D721Med (cell line): Measurements from ENCODE around the gene KPRP.

Experiments used
- DNase-seq: peaks from one replicate; pipeline ENCODE4 v3.0.0; 2011; ENCODE audit warnings: low spot score; ENCODE audit not compliant: insufficient read length
- FAIRE-seq: peaks from 2 replicates; lab custom pipeline; 2011; peaks lifted over from hg19 to GRCh38; lab: Jason Lieb, UNC
- TF ChIP-seq, protein P1 (sequence below): IDR thresholded peaks from 2 replicates; pipeline ENCODE4 v1.5.1; 2012; ENCODE audit warnings: mild to moderate bottlenecking, control low read depth; ENCODE audit not compliant: insufficient read depth; ENCODE audit errors: missing control alignments

Gene KPRP

DNA sequence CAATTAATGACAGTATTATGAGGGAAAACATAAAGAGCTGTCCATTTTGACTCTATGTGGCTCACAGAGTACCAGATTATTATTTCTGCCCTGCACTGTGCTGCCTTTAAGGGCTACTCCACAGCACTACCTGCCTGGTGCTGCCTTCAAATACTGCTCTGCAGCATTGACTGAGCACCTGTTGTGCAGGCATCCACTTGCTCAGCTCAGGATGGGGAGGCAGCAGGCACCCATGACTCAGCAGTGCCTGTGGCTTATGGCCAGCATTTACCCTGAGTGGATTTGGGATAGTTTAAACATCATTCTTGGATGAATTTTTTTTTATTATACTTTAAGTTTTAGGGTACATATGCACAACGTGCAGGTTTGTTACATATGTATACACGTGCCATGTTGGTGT, 953 bp upstream of the KPRP start:
- FAIRE-seq (no peak), DNase-seq (no peak)
- TF ChIP-seq, protein P1, sequence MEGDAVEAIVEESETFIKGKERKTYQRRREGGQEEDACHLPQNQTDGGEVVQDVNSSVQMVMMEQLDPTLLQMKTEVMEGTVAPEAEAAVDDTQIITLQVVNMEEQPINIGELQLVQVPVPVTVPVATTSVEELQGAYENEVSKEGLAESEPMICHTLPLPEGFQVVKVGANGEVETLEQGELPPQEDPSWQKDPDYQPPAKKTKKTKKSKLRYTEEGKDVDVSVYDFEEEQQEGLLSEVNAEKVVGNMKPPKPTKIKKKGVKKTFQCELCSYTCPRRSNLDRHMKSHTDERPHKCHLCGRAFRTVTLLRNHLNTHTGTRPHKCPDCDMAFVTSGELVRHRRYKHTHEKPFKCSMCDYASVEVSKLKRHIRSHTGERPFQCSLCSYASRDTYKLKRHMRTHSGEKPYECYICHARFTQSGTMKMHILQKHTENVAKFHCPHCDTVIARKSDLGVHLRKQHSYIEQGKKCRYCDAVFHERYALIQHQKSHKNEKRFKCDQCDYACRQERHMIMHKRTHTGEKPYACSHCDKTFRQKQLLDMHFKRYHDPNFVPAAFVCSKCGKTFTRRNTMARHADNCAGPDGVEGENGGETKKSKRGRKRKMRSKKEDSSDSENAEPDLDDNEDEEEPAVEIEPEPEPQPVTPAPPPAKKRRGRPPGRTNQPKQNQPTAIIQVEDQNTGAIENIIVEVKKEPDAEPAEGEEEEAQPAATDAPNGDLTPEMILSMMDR, result no peak

DNA sequence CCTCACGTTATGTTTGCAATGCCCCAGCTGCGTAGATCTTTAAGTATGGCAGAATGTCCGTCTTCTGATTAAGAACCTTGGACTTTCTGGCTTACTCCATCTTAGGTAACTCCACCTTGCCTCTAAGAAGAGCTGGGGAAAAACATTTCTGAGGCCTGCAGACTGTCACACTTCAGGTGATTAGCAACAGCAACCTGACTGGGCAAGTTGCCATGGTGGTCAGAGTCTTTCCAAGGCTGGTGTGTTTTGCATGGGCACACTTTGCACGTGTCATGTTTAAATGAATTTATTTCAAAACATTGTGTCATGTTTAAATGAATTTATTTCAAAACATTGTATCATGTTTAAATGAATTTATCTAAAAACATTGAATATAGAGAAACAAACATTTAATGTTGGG, 811 bp downstream of the KPRP start:
- FAIRE-seq, result no peak
- no peak for DNase-seq
- TF ChIP-seq, protein P1, result no peak

DNA sequence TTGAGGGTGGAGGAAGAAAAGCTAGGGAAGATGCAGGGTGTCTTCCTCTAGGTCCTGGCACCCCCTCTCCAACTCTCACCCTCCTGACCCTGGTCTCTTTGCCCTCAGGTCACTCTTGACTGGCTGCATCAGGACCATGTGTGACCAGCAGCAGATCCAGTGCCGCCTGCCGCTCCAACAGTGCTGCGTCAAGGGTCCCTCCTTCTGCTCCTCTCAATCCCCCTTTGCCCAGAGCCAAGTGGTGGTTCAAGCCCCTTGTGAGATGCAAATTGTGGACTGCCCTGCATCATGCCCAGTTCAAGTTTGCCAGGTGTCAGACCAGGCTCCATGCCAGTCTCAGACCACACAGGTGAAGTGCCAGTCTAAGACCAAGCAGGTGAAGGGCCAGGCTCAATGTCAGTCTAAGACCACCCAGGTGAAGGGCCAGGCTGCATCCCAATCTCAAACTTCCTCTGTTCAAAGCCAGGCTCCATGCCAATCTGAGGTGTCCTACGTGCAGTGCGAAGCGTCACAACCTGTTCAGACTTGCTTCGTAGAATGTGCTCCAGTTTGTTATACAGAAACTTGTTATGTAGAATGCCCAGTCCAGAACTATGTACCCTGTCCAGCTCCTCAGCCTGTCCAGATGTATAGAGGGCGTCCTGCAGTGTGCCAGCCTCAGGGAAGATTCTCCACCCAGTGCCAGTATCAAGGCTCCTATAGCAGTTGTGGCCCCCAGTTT, 1.8 kb downstream of the KPRP start:
- TF ChIP-seq, protein P1, result no peak
- FAIRE-seq, result no peak
- DNase-seq, result no peak

DNA sequence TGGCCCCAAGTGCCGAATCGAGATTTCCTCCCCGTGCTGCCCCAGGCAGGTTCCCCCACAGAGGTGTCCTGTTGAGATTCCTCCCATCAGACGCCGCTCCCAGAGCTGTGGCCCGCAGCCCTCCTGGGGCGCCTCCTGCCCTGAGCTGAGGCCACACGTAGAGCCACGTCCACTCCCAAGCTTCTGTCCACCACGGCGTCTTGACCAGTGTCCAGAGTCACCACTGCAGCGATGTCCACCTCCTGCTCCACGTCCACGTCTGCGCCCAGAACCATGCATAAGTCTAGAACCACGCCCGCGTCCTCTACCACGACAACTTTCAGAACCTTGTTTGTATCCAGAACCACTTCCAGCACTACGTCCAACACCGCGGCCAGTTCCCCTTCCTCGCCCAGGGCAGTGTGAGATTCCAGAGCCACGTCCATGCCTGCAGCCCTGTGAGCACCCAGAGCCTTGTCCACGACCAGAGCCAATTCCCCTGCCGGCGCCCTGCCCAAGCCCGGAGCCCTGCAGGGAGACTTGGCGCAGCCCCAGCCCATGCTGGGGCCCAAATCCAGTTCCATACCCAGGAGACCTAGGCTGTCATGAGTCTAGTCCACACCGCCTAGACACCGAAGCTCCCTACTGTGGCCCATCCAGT, 2.8 kb downstream of the KPRP start:
- no peak for DNase-seq
- no peak for FAIRE-seq
- TF ChIP-seq, protein P1, result no peak

DNA sequence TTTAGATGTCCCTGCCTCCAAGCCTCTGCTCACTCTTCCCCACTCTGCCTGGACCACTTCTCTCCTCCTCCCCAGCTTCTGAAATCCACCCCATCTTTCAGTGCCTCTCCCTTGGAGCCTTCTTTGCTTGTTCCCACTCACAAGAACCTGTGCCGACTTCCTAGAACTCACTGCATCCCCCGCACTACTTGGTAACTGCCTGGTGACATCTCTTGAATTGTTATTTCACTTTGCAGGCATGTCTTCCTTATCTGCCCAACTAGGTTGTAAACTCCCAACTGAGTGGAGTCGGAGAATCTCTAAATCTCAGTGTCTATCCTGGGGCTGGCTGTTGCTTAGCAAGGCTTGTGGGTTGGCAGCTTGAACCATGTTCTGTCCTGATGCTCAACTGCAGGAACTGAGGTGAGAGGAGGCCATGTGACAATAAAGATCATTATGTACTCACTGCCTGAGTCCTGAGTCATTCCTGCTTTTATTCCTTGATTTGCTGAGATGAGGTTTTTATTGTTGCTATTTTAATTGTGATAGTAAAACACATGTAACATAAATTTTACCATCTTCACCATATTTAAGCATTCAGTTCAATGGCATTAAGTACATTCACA, 3.9 kb downstream of the KPRP start:
- FAIRE-seq, result no peak
- DNase-seq, result no peak
- TF ChIP-seq, protein P1, result no peak

DNA sequence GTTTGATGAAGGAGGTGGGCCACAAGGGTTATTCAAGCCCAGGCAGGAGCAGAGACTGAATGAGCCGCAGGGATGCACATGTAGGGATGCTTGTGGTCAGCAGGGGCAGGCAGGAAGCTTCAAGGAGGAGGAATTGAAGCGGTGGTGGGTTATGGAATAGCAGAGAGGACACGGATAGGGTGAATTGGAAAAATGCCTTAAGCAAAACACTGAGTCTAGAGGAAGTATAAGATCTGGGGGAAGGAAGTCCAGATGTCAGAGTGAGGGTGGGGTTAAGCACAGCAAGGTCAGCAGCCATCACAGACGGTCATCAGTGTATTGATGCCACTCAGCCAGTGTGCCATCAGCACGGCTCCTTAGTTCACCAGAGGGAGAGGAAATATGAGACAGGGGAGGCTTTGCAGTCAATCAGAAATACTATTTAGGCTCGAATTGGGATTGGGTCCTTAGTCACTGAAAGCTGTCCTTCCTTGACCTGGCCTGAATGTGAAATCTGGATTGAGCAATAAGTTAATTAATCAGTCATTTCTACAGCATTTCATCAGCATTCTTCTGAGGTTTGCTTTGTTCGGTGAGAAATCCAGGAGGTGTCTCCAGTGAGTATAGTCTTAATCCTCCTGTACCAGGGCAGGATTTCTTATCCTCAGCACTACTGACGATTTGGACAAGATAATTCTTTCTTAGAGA, 11.2 kb downstream of the KPRP start:
- FAIRE-seq (no peak), DNase-seq (no peak)
- TF ChIP-seq, protein P1, result peak; percentile 5
